Measurements from ENCODE around the gene CNEP1R1. TPM values are rescaled to one million over a fixed set of nuclear protein-coding genes. Genes with fewer than 3 reads are reported as not detected.

CNEP1R1 gene
- total RNA-seq, 1 experiment from 2014 or later: 18.5 TPM

DNA sequence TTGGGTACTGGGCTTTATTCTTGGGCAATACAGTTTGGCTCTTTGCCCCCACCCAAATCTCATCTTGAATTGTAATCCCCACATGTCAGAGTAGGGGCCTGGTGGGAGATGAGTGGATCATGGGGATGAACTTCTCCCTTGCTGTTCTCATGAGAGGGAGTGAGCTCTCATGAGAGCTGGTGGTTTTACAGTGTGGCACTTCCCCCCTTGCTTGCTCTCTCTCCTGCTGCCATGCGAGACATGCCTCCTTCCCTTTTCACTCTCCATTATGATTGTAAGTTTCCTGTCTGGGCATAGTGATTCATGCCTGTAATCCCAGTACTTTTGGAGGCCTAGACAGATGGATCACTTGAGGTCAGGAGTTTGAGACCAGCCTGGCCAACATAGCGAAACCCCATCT, 18.1 kb upstream of the CNEP1R1 start:
- Histone ChIP-seq H4K91ac (ENCODE audit: insufficient read length, low read depth, low read length) (no peak overlapping the region), H3T11ph (ENCODE audit: low read length) (no peak overlapping the region), H2AK5ac (ENCODE audit: insufficient read length, low read length) (no peak overlapping the region), H3K4me1 (ENCODE audit: insufficient read depth, low read length) (no peaks in the 10 kb centered on the region), H2BK20ac (ENCODE audit: low read depth, low read length, poor library complexity, severe bottlenecking) (no peak overlapping the region), H3K4ac (ENCODE audit: low read depth, low read length) (no peak overlapping the region), H3K14ac (ENCODE audit: insufficient read depth, low read length) (no peak overlapping the region), H3K18ac (ENCODE audit: insufficient read length, low read depth, low read length) (no peak overlapping the region), H3K79me2 (ENCODE audit: insufficient read depth, low read length) (no peaks in the 10 kb centered on the region), H2AFZ (ENCODE audit: low read length) (no peak overlapping the region), H3K23ac (ENCODE audit: insufficient read length, low read depth, low read length) (no peak overlapping the region), H3K23me2 (ENCODE audit: insufficient read length, low read depth, low read length, poor library complexity, severe bottlenecking) (no peaks in the 10 kb centered on the region), H2BK120ac (ENCODE audit: low read depth, low read length, poor library complexity, severe bottlenecking) (no peak overlapping the region), H3K27ac (ENCODE audit: insufficient read length, low read depth, low read length) (no peak overlapping the region), H3K56ac (ENCODE audit: insufficient read length, low read depth, low read length) (no peak overlapping the region), H3K27me3 (ENCODE audit: insufficient read depth, low read length) (no peaks in the 10 kb centered on the region), H3K4me2 (ENCODE audit: insufficient read depth, insufficient read length, low read length) (no peak overlapping the region), H4K8ac (replicated peaks; ENCODE audit: insufficient read length, low read depth, low read length) (no peak overlapping the region), H3K9me3 (ENCODE audit: control insufficient read depth, low read depth, low read length) (no peaks in the 10 kb centered on the region), H4K5ac (ENCODE audit: insufficient read length, low read depth, low read length) (no peak overlapping the region), H3K9ac (ENCODE audit: extremely low read depth, insufficient read length, low read length) (no peak overlapping the region), H2BK15ac (ENCODE audit: low read depth, low read length) (no peak overlapping the region), H3K79me1 (ENCODE audit: insufficient read depth, low read depth, low read length, poor library complexity, severe bottlenecking) (no peaks in the 10 kb centered on the region), H4K20me1 (ENCODE audit: control insufficient read depth, insufficient read depth, insufficient read length) (no peaks in the 10 kb centered on the region), H2BK5ac (ENCODE audit: insufficient read length, low read length) (no peak overlapping the region), H2BK12ac (ENCODE audit: insufficient read length, low read depth, low read length) (no peak overlapping the region)
- WGBS (ENCODE audit: extremely low coverage, insufficient read length, low lambda C conversion rate): no CpG with 5 or more reads among the region's 2 CpGs
- Mint-ChIP-seq H3K36me3 (ENCODE audit: insufficient read depth in 1 of 3, low read depth in 3 of 3) (peaks cover 0 to 7% (median 4%) of the 10 kb centered on the region in 3 experiments; a peak in 4 of 7 replicates), H3K4me1 (peaks cover 6 to 12% of the 10 kb centered on the region in 2 experiments), H3K4me3 (no peak overlapping the region), H3K27ac (no peak overlapping the region; a peak in 1 of 7 replicates), H3K9me3 (peaks cover 5 to 12% of the 10 kb centered on the region in 2 experiments; a peak in 4 of 5 replicates), H3K27me3 (ENCODE audit: low read depth) (peaks cover 8% of the 10 kb centered on the region)
- TF ChIP-seq, protein P1, sequence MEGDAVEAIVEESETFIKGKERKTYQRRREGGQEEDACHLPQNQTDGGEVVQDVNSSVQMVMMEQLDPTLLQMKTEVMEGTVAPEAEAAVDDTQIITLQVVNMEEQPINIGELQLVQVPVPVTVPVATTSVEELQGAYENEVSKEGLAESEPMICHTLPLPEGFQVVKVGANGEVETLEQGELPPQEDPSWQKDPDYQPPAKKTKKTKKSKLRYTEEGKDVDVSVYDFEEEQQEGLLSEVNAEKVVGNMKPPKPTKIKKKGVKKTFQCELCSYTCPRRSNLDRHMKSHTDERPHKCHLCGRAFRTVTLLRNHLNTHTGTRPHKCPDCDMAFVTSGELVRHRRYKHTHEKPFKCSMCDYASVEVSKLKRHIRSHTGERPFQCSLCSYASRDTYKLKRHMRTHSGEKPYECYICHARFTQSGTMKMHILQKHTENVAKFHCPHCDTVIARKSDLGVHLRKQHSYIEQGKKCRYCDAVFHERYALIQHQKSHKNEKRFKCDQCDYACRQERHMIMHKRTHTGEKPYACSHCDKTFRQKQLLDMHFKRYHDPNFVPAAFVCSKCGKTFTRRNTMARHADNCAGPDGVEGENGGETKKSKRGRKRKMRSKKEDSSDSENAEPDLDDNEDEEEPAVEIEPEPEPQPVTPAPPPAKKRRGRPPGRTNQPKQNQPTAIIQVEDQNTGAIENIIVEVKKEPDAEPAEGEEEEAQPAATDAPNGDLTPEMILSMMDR (conservative IDR thresholded peaks at IDR 0.05): no peak
- no peak for DNase-seq

All from H9 (cell line).